ENCODE results near the gene HMCN1. TPM values are rescaled to one million over a fixed set of nuclear protein-coding genes. Genes with fewer than 3 reads are reported as not detected.

HMCN1 gene
- total RNA-seq, 2 donors from 2014 or later: 3.5 to 9.9 TPM

DNA sequence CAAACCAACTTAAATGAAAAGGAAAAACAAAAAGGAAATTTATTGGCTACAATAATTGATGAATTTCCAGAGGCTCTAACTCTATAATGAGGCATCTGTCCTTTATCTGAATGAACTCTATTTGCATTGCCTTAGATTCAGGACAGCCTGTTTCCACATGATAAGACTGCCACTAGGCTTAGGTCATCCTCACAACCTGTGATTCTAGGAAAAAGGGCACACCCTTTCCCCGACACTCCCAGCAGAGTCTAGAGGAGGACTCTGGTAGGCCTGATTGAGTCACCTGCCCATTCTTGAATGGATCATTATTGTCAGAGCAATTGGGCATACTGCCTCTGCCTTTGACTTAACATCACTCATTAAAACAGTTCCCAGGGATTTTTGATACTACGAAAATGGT lies 378.1 kb downstream of the HMCN1 start:
- Histone ChIP-seq H3K9me3 (no peaks in the 10 kb centered on the region), H3K36me3 (no peaks in the 10 kb centered on the region), H3K4me1 (replicated peaks) (no peaks in the 10 kb centered on the region), H3K27ac (no peak overlapping the region), H3K27me3 (replicated peaks; ENCODE audit: insufficient read depth) (no peaks in the 10 kb centered on the region), H3K4me3 (no peak overlapping the region)
- no peak for DNase-seq (ENCODE audit: low spot score)
- intact Hi-C loops (cut with DNase I): no loop called here
- TF ChIP-seq, protein P1, sequence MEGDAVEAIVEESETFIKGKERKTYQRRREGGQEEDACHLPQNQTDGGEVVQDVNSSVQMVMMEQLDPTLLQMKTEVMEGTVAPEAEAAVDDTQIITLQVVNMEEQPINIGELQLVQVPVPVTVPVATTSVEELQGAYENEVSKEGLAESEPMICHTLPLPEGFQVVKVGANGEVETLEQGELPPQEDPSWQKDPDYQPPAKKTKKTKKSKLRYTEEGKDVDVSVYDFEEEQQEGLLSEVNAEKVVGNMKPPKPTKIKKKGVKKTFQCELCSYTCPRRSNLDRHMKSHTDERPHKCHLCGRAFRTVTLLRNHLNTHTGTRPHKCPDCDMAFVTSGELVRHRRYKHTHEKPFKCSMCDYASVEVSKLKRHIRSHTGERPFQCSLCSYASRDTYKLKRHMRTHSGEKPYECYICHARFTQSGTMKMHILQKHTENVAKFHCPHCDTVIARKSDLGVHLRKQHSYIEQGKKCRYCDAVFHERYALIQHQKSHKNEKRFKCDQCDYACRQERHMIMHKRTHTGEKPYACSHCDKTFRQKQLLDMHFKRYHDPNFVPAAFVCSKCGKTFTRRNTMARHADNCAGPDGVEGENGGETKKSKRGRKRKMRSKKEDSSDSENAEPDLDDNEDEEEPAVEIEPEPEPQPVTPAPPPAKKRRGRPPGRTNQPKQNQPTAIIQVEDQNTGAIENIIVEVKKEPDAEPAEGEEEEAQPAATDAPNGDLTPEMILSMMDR (IDR thresholded peaks at IDR 0.05): no peak
- no peak for TF ChIP-seq POLR2A (IDR thresholded peaks at IDR 0.05)
- no peak for TF ChIP-seq POLR2AphosphoS5 (IDR thresholded peaks at IDR 0.05)
- 100% methylated on average over 2 of the region's 2 CpGs for WGBS

DNA sequence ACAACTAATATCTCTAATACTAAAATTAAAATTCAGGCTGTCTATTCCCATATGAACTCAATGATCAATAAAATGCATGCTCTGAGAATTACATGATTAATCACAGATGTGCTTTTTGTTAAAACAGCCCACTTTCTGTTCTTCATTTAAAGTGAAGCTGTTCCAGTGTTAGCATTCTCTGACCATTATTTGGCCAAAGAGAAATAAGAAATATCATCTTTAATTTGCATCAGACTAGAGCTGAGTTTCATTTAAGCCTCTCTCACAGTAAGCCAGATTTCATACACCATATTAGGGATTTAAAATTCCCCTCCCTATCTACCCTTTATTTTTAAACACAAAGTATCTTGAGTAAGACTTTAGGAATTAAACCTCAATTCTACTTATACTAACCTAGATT lies 379.3 kb downstream of the HMCN1 start:
- H3K27me3 ChIP-seq (replicated peaks; ENCODE audit: insufficient read depth): no peaks in the 10 kb centered on the region
- intact Hi-C loops (cut with DNase I): no loop called here
- no peaks in the 10 kb centered on the region for H3K4me1 ChIP-seq (replicated peaks)
- no peak for TF ChIP-seq POLR2A (IDR thresholded peaks at IDR 0.05)
- no peak for TF ChIP-seq POLR2AphosphoS5 (IDR thresholded peaks at IDR 0.05)
- TF ChIP-seq, protein P1 (IDR thresholded peaks at IDR 0.05): no peak
- no peak overlapping the region for H3K4me3 ChIP-seq
- H3K27ac ChIP-seq: no peak overlapping the region
- no peak for DNase-seq (ENCODE audit: low spot score)
- no peaks in the 10 kb centered on the region for H3K9me3 ChIP-seq
- H3K36me3 ChIP-seq: no peaks in the 10 kb centered on the region

DNA sequence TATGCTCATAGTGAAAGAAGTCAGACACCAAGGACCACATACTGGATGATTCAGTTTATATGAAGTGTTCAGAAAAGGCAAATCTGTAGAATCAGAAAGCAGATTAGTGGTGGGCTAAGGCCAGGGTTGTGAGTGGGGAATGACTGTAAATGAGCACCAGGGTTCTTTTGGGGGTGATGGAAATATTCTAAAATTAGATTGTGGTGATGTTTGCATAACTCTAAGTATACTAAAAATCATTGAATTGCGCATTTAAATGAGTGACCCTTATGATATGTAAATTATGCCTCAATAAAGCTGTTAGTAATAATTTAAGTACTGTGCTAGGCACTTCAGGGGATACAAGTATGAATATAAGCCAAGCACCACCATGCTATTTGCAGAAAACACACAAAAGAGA lies 384.5 kb downstream of the HMCN1 start:
- no peaks in the 10 kb centered on the region for H3K27me3 ChIP-seq (replicated peaks; ENCODE audit: insufficient read depth)
- H3K9me3 ChIP-seq: no peaks in the 10 kb centered on the region
- WGBS: 97% methylated on average over 1 of the region's 1 CpG
- no peak overlapping the region for H3K27ac ChIP-seq
- TF ChIP-seq POLR2AphosphoS5 (IDR thresholded peaks at IDR 0.05) (no peak), POLR2A (IDR thresholded peaks at IDR 0.05) (no peak)
- TF ChIP-seq, protein P1 (IDR thresholded peaks at IDR 0.05): no peak
- intact Hi-C loops (cut with DNase I): no loop called here
- no peak for DNase-seq (ENCODE audit: low spot score)
- H3K4me1 ChIP-seq (replicated peaks): no peaks in the 10 kb centered on the region
- H3K36me3 ChIP-seq: no peaks in the 10 kb centered on the region
- H3K4me3 ChIP-seq: no peak overlapping the region

DNA sequence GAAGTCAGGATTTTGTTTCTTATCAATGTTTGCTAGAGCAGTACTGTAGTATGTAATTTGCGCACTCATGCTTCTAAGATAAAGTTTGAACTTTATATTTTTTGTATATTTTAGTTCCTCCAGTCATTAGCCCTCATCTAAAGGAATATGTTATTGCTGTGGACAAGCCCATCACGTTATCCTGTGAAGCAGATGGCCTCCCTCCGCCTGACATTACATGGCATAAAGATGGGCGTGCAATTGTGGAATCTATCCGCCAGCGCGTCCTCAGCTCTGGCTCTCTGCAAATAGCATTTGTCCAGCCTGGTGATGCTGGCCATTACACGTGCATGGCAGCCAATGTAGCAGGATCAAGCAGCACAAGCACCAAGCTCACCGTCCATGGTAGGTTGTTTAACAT lies 388.6 kb downstream of the HMCN1 start:
- Histone ChIP-seq H3K27ac (no peak overlapping the region), H3K4me3 (no peak overlapping the region), H3K36me3 (no peaks in the 10 kb centered on the region), H3K9me3 (no peaks in the 10 kb centered on the region), H3K4me1 (replicated peaks) (no peaks in the 10 kb centered on the region), H3K27me3 (replicated peaks; ENCODE audit: insufficient read depth) (no peaks in the 10 kb centered on the region)
- intact Hi-C loops (cut with DNase I): no loop called here
- DNase-seq (ENCODE audit: low spot score): no peak
- WGBS: 97% methylated on average over 9 of the region's 9 CpGs
- TF ChIP-seq, protein P1 (IDR thresholded peaks at IDR 0.05): no peak
- TF ChIP-seq POLR2A (IDR thresholded peaks at IDR 0.05) (no peak), POLR2AphosphoS5 (IDR thresholded peaks at IDR 0.05) (no peak)

DNA sequence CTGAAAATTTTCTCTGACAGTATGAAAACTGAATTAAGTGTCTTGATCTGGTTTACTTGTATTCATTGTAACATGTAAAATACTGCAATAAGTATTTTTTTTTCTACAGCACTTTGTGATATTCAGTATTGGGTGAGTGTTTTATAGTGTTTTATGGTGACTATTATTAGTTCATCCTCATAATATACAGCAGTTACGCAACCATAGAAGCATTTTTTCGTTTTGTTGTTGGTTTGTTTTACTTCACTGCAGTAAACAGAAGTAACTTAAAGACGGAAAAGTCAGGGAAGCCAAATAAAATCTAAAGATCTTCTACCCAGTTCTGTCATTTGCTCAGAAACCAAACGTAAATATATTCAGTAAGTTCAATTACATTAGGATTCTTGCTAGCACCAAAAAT lies 390.8 kb downstream of the HMCN1 start:
- Histone ChIP-seq H3K27me3 (replicated peaks; ENCODE audit: insufficient read depth) (no peaks in the 10 kb centered on the region), H3K36me3 (no peaks in the 10 kb centered on the region), H3K27ac (no peak overlapping the region), H3K4me1 (replicated peaks) (no peaks in the 10 kb centered on the region), H3K4me3 (no peak overlapping the region), H3K9me3 (no peaks in the 10 kb centered on the region)
- DNase-seq (ENCODE audit: low spot score): no peak
- TF ChIP-seq POLR2A (IDR thresholded peaks at IDR 0.05): no peak
- TF ChIP-seq, protein P1 (IDR thresholded peaks at IDR 0.05): no peak
- TF ChIP-seq POLR2AphosphoS5 (IDR thresholded peaks at IDR 0.05): no peak
- intact Hi-C loops (cut with DNase I): no loop called here
- WGBS: 65% methylated on average over 4 of the region's 4 CpGs
